GM23338 (cell line): ENCODE data around the gene CER1. TPM values are rescaled to one million over a fixed set of nuclear protein-coding genes. Genes with fewer than 3 reads are reported as not detected.

ENCODE experiments used
- ATAC-seq: fragments of 200-7000 bp; cut with Tn5 transposase; 3 replicates; pipeline ENCODE4 v1.9.1; 2020
- DNase-seq: peaks from one replicate; pipeline ENCODE4 v3.0.0-alpha.2; 2015; ENCODE audit warnings: low spot score
- H2AFZ ChIP-seq: fragments of 200-600 bp; sonication (generic); 2 replicates; pipeline ENCODE4 v1.8.0; 2016; ENCODE audit warnings: antibody characterized with exemption, mild to moderate bottlenecking, moderate library complexity
- H3F3A ChIP-seq: fragments of 200-600 bp; sonication (generic); replicated peaks from 2 replicates; pipeline ENCODE4 v1.8.0; 2017; ENCODE audit warnings: antibody characterized with exemption, mixed run types, low read depth
- H3K27ac ChIP-seq: fragments of 200-600 bp; sonication (generic); 2 replicates; pipeline ENCODE4 v1.6.1; 2016; ENCODE audit warnings: low read depth
- H3K27me3 ChIP-seq: fragments of 200-600 bp; sonication (generic); 2 replicates; pipeline ENCODE4 v1.8.0; 2016; ENCODE audit warnings: mild to moderate bottlenecking, mixed run types, moderate library complexity; ENCODE audit not compliant: insufficient read depth
- H3K36me3 ChIP-seq: fragments of 200-600 bp; sonication (generic); 2 replicates; pipeline ENCODE4 v1.8.0; 2016; ENCODE audit warnings: mild to moderate bottlenecking; ENCODE audit not compliant: insufficient read depth
- H3K4me1 ChIP-seq: fragments of 200-600 bp; sonication (generic); 2 replicates; pipeline ENCODE4 v1.8.0; 2016; ENCODE audit warnings: mild to moderate bottlenecking, moderate library complexity; ENCODE audit not compliant: insufficient read depth
- H3K4me2 ChIP-seq: fragments of 200-600 bp; sonication (generic); 2 replicates; pipeline ENCODE4 v1.7.1; 2017; ENCODE audit warnings: mixed run types
- H3K4me3 ChIP-seq: fragments of 200-600 bp; sonication (generic); 2 replicates; pipeline ENCODE4 v1.6.1; 2016; ENCODE audit warnings: mixed run types
- H3K79me2 ChIP-seq: fragments of 200-600 bp; sonication (generic); replicated peaks from 2 replicates; pipeline ENCODE4 v1.8.0; 2017; ENCODE audit warnings: mild to moderate bottlenecking; ENCODE audit not compliant: insufficient read depth
- H3K9me2 ChIP-seq: fragments of 200-600 bp; sonication (generic); 2 replicates; pipeline ENCODE4 v1.8.0; 2017; ENCODE audit not compliant: insufficient read depth
- H4K20me1 ChIP-seq: fragments of 200-600 bp; sonication (generic); replicated peaks from 2 replicates; pipeline ENCODE4 v1.8.0; 2017; ENCODE audit warnings: mild to moderate bottlenecking; ENCODE audit not compliant: insufficient read depth
- H3K27ac Mint-ChIP-seq: 2 replicates; pipeline ENCODE4 v1.8.0; 2020; ENCODE audit warnings: inconsistent platforms, mild to moderate bottlenecking, moderate library complexity, mixed read lengths
- H3K27me3 Mint-ChIP-seq: 3 replicates; pipeline ENCODE4 v1.8.0; 2022; ENCODE audit warnings: low read depth, mild to moderate bottlenecking, moderate library complexity, mixed read lengths, inconsistent platforms; ENCODE audit not compliant: insufficient read depth, poor library complexity
- H3K36me3 Mint-ChIP-seq: 3 replicates; pipeline ENCODE4 v1.8.0; 2021; ENCODE audit warnings: low read depth, mild to moderate bottlenecking, inconsistent platforms, moderate library complexity, mixed read lengths
- H3K4me1 Mint-ChIP-seq: 3 replicates; pipeline ENCODE4 v1.8.0; 2020; ENCODE audit warnings: mild to moderate bottlenecking, inconsistent platforms, mixed read lengths
- H3K4me3 Mint-ChIP-seq: 3 replicates; pipeline ENCODE4 v1.8.0; 2021; ENCODE audit warnings: moderate library complexity, mild to moderate bottlenecking, inconsistent platforms, mixed read lengths
- H3K9me3 Mint-ChIP-seq: 3 replicates; pipeline ENCODE4 v1.8.0; 2020; ENCODE audit warnings: moderate library complexity, mild to moderate bottlenecking, inconsistent platforms, mixed read lengths
- CREB1 ChIP-seq: fragments of 250-450 bp; sonication (Bioruptor Pico); IDR thresholded peaks from 2 replicates; pipeline ENCODE4 v1.5.0; 2020; ENCODE audit warnings: low read depth, mild to moderate bottlenecking, moderate library complexity
- EZH2 ChIP-seq: fragments of 200-600 bp; sonication (generic); IDR thresholded peaks from one replicate; pipeline ENCODE4 v1.8.0; 2017; ENCODE audit warnings: antibody characterized with exemption, mild to moderate bottlenecking, low read depth; ENCODE audit not compliant: unreplicated experiment
- EZH2phosphoT487 ChIP-seq: fragments of 200-600 bp; sonication (generic); IDR thresholded peaks from one replicate; pipeline ENCODE4 v1.8.1; 2018; ENCODE audit warnings: antibody characterized with exemption; ENCODE audit not compliant: unreplicated experiment
- JUNB ChIP-seq: IDR thresholded peaks from one replicate; pipeline ENCODE4 v1.6.1; 2016; ENCODE audit warnings: antibody characterized with exemption; ENCODE audit not compliant: unreplicated experiment
- NANOG ChIP-seq: IDR thresholded peaks from 2 replicates; pipeline ENCODE4 v1.6.1; 2016; ENCODE audit warnings: antibody characterized with exemption, borderline replicate concordance
- POLR2AphosphoS5 ChIP-seq: IDR thresholded peaks from 2 replicates; pipeline ENCODE4 v1.6.1; 2016; ENCODE audit warnings: antibody characterized with exemption, low read depth
- STAT1 ChIP-seq: IDR thresholded peaks from one replicate; pipeline ENCODE4 v1.6.1; 2016; ENCODE audit warnings: antibody characterized with exemption; ENCODE audit not compliant: unreplicated experiment
- ZNF114 ChIP-seq: fragments of 250-450 bp; sonication (Bioruptor Pico); IDR thresholded peaks from 2 replicates; pipeline ENCODE4 v1.5.0; 2020; ENCODE audit warnings: mild to moderate bottlenecking, moderate library complexity
- ZNF331 ChIP-seq: fragments of 250-450 bp; sonication (Bioruptor Pico); IDR thresholded peaks from 2 replicates; pipeline ENCODE4 v1.5.0; 2020; ENCODE audit warnings: low read depth, mild to moderate bottlenecking, moderate library complexity
- ZNF462 ChIP-seq: fragments of 250-450 bp; sonication (Bioruptor Pico); IDR thresholded peaks from 2 replicates; pipeline ENCODE4 v1.5.0; 2020; ENCODE audit warnings: mild to moderate bottlenecking, moderate library complexity
- polyA plus RNA-seq: library from polyadenylated mRNA; unstranded; fragments of >200 nt; fragmentation: Nextera tagmentation; extraction: Ambion mirVana; gene quantifications from 2 replicates; pipeline ENCODE4 v1.2.1, GENCODE V29; 2016
- total RNA-seq: library from RNA; depleted of rRNA; stranded (reverse); fragments of >200 nt; shearing (Covaris generic); gene quantifications from 2 replicates; pipeline ENCODE4 v1.2.3, GENCODE V29; 2014
- TF ChIP-seq, protein P1 (sequence below): IDR thresholded peaks from one replicate; pipeline ENCODE4 v1.6.1; 2018; ENCODE audit warnings: antibody characterized with exemption; ENCODE audit not compliant: unreplicated experiment
- TF ChIP-seq, protein P2 (sequence below), 2 experiments: fragments of 200-600 bp in 1 of 2; sonication (generic) in 1 of 2; conservative IDR thresholded peaks; 2 replicates each; pipeline versions ENCODE4 v1.5.1 to v1.6.1; 2016 to 2017; ENCODE audit warnings: antibody characterized with exemption in 2 of 2, low read depth in 2 of 2, mild to moderate bottlenecking in 2 of 2, moderate library complexity in 1 of 2
- TF ChIP-seq, protein P3 (sequence below): IDR thresholded peaks from 2 replicates; pipeline ENCODE4 v1.6.1; 2016; ENCODE audit warnings: antibody characterized with exemption

The CER1 gene
- total and polyA plus RNA-seq, 2 experiments from 2014 or later: 0.73 to 4.4 TPM

- Histone ChIP-seq H3F3A (no peaks in the 10 kb centered on the region), H2AFZ (peak overlapping the region; percentile 30; the same call in 1 of the 2 replicates), H3K4me2 (no peak overlapping the region), H4K20me1 (no peaks in the 10 kb centered on the region), H3K27ac (no peak overlapping the region), H3K9me2 (no peaks in the 10 kb centered on the region), H3K27me3 (no peaks in the 10 kb centered on the region; the same call in 1 of the 2 replicates), H3K36me3 (no peaks in the 10 kb centered on the region), H3K4me1 (0 out of 2 replicates have a peak, but pooled peaks cover 6% of the 10 kb centered on the region), H3K4me3 (no peak overlapping the region), H3K79me2 (no peaks in the 10 kb centered on the region)
- Mint-ChIP-seq H3K36me3 (0 out of 3 replicates have a peak, but pooled peaks cover 2% of the 10 kb centered on the region), H3K9me3 (peaks cover 4% of the 10 kb centered on the region), H3K27me3 (no peaks in the 10 kb centered on the region), H3K4me1 (peaks cover 4% of the 10 kb centered on the region; the same call in 2 of the 3 replicates), H3K27ac (no peak overlapping the region), H3K4me3 (no peak overlapping the region)
- TF ChIP-seq STAT1 (no peak), EZH2 (no peak), ZNF462 (CRISPR knock-in tag) (no peak), JUNB (no peak), NANOG (no peak), ZNF114 (CRISPR knock-in tag) (no peak), CREB1 (CRISPR knock-in tag) (no peak), POLR2AphosphoS5 (no peak), EZH2phosphoT487 (no peak), ZNF331 (CRISPR knock-in tag) (no peak)
- TF ChIP-seq, protein P1, sequence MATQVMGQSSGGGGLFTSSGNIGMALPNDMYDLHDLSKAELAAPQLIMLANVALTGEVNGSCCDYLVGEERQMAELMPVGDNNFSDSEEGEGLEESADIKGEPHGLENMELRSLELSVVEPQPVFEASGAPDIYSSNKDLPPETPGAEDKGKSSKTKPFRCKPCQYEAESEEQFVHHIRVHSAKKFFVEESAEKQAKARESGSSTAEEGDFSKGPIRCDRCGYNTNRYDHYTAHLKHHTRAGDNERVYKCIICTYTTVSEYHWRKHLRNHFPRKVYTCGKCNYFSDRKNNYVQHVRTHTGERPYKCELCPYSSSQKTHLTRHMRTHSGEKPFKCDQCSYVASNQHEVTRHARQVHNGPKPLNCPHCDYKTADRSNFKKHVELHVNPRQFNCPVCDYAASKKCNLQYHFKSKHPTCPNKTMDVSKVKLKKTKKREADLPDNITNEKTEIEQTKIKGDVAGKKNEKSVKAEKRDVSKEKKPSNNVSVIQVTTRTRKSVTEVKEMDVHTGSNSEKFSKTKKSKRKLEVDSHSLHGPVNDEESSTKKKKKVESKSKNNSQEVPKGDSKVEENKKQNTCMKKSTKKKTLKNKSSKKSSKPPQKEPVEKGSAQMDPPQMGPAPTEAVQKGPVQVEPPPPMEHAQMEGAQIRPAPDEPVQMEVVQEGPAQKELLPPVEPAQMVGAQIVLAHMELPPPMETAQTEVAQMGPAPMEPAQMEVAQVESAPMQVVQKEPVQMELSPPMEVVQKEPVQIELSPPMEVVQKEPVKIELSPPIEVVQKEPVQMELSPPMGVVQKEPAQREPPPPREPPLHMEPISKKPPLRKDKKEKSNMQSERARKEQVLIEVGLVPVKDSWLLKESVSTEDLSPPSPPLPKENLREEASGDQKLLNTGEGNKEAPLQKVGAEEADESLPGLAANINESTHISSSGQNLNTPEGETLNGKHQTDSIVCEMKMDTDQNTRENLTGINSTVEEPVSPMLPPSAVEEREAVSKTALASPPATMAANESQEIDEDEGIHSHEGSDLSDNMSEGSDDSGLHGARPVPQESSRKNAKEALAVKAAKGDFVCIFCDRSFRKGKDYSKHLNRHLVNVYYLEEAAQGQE: no peak
- TF ChIP-seq, protein P2, sequence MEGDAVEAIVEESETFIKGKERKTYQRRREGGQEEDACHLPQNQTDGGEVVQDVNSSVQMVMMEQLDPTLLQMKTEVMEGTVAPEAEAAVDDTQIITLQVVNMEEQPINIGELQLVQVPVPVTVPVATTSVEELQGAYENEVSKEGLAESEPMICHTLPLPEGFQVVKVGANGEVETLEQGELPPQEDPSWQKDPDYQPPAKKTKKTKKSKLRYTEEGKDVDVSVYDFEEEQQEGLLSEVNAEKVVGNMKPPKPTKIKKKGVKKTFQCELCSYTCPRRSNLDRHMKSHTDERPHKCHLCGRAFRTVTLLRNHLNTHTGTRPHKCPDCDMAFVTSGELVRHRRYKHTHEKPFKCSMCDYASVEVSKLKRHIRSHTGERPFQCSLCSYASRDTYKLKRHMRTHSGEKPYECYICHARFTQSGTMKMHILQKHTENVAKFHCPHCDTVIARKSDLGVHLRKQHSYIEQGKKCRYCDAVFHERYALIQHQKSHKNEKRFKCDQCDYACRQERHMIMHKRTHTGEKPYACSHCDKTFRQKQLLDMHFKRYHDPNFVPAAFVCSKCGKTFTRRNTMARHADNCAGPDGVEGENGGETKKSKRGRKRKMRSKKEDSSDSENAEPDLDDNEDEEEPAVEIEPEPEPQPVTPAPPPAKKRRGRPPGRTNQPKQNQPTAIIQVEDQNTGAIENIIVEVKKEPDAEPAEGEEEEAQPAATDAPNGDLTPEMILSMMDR (conservative IDR thresholded peaks at IDR 0.05; ENCODE audit: low read depth in 2 of 2): no peak
- TF ChIP-seq, protein P3, sequence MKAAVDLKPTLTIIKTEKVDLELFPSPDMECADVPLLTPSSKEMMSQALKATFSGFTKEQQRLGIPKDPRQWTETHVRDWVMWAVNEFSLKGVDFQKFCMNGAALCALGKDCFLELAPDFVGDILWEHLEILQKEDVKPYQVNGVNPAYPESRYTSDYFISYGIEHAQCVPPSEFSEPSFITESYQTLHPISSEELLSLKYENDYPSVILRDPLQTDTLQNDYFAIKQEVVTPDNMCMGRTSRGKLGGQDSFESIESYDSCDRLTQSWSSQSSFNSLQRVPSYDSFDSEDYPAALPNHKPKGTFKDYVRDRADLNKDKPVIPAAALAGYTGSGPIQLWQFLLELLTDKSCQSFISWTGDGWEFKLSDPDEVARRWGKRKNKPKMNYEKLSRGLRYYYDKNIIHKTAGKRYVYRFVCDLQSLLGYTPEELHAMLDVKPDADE: no peak
- DNase-seq (no peak), ATAC-seq (no peak)
Measured at GRCh38 chr9:14702200-14702720, 20.3 kb downstream of the CER1 start.
